Stimulated activated CD8-positive, alpha-beta memory T cell treated with anti-CD3 and anti-CD28 coated beads, Interleukin-15, amount 100 ng/mL, for 48 hours (primary cell): ENCODE data around the gene PTPRD.

Experiments
- DNase-seq, 2 donors: peaks; one replicate each; pipeline ENCODE4 v3.0.0-alpha.2; 2020; ENCODE audit warnings: low read depth in 2 of 2

Gene PTPRD

DNA sequence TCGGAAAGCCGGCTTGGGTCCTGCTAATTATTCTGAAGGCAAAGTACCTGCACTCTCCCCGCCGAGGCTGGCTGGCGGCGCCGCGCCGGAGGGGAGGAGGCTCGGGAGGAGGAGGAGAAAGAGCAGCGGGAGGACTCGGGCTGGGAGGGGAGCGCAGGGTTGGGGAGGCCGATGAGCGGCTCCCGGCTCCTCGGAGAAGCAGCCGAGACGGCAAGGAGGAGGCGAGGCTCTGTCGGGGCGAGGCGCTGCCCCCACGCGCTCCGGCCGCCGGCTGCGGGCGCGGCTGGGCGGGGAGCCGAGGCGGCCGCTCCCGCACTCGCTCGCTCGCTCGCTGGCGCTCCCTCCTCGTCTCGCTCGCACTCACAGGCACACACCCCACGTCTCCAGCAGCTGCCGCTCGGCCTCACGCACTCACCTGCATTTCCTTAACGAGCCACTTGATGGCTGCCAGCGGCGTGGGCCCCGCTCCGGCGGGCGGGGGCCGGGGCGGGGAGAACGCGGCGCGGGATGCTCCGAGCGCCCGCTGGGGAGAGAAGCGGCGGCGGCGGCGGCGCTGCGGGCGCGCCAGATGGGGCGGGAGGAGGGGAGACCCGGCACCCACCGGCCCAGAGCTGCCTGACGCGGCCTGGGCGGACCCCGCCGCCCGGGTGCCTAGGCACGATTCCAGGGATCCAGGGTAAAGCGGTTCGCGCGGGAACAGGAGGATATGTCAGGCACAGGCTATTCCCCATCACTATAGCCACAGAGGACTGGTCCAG is at the start of gene PTPRD:
TSS of gene PTPRD (minus strand) at position 362 of the 758 bp plus-strand sequence.
- DNase-seq: no peak

GRCh38 chr9:10661994-10662393 is 49.2 kb upstream of the PTPRD start:
- no peak for DNase-seq

- no peak for DNase-seq
These were observed 48.6 kb upstream of the PTPRD start for GRCh38 chr9:10661376-10661775.

DNA sequence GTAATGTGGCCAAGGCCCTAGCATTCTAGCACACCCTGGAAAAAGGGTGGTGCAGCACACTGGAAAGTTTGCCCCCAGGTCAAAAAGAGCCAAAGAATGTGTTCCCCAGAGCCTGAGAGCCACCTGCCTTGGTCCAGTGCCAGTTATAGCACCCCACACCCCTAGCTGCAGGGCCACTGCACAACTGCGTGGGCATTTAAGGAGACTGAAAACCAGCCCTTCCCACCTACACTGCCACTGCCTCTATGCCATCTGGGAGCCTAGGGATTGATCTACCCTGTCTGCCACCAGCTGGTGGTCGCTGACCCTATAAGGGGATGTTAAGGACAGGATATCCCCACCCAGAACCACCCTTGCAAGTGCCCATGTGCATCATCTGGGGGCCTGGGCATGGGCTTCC is 38.2 kb upstream of the PTPRD start:
- no peak for DNase-seq

- DNase-seq: no peak
These were observed 36.3 kb upstream of the PTPRD start for GRCh38 chr9:10649076-10649475.

- no peak for DNase-seq
These were observed 21.0 kb upstream of the PTPRD start for GRCh38 chr9:10633785-10634184.

DNA sequence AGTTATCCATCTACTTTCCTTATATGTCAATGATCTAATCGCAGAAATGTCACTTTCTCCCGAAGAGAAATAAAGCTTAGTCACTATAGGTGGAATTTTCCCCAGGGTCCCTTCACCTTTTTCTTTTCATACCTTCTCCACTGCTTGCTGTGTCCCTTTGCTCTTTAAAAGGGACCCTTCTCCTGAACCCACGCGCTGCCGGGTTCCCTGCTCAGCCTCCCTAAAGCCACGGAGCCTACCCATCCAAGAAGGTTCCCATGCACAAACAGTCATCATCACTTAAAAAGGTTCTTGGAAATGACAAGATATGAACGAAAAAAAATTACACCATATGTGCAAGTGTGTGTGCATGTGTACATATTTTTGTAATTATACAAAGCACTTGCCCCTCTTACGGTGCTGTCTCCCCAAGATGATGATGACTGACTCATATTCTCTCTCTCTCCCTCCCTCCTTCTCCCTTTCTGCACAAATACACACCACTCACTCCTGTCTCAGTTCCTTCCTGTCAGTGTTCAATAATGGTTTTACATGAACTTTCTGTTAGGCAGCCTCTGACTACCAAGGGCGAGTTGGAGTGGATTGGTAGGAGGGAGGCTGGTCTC is 1.5 kb upstream of the PTPRD start:
- no peak for DNase-seq

GRCh38 chr9:10613419-10613818 is 617 bp upstream of the PTPRD start:
- no peak for DNase-seq

GRCh38 chr9:10605388-10605787 is 7.4 kb downstream of the PTPRD start:
- no peak for DNase-seq

DNA sequence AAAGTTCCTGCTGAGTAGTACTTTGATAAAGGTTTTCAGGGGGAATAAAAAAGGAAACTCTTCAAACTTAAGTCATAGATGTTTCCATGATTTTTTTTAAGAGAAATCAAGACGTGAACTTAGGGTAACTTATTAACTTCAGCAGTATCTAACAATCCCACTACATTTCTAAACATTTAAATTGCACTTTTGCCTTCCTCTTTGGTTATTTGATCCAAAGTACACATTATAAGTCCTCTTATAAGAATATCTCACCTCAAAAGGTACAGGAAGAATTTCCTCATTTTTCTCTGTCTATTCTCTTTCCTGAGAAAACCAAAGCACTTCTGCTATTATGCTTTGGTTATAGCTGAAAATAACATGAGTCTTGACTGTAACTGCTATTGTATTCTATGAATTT is 7.9 kb downstream of the PTPRD start:
- no peak for DNase-seq

GRCh38 chr9:10597801-10598200 is 15.0 kb downstream of the PTPRD start:
- no peak for DNase-seq

GRCh38 chr9:10594482-10594881 is 18.3 kb downstream of the PTPRD start:
- no peak for DNase-seq

DNA sequence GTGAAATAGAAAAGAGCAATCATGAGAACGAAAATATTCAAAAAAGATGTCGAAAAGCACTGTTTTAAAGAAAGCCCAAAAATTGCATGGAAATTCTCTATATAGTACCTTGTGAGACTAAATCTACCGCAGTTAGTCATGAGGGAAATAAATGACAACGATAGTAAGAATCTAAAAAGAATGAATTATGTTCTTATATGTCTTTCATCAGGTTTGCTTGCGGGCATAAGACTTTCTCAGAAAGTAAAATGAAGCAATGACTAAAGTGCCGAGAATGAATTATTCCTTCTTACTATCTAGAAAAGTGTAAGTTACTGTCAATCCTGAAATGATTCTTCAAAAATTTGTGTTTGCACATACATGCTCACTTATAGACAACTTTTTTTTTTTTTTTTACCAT is 26.4 kb downstream of the PTPRD start:
- no peak for DNase-seq

DNA sequence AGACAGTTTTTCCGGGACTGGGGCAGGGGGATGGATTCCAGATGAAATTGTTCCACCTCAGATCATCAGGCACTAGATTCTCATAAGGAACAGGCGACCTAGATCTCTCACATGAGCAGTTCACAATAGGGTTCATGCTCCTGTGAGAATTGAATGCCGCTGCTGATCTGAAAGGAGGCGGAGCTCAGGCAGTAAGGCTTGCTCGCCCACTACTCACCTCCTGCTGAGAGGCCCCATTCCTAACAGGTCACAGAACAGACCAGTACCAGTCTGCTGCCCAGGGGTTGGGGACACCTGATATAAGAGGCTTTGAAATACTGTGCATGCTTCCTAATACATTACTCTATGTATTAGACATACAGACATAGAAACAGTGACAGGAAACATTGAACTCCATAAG is 41.1 kb downstream of the PTPRD start:
- no peak for DNase-seq

- no peak for DNase-seq
These were observed 46.0 kb downstream of the PTPRD start for GRCh38 chr9:10566848-10567247.

- no peak for DNase-seq
These were observed 50.0 kb downstream of the PTPRD start for GRCh38 chr9:10562581-10563343.

DNA sequence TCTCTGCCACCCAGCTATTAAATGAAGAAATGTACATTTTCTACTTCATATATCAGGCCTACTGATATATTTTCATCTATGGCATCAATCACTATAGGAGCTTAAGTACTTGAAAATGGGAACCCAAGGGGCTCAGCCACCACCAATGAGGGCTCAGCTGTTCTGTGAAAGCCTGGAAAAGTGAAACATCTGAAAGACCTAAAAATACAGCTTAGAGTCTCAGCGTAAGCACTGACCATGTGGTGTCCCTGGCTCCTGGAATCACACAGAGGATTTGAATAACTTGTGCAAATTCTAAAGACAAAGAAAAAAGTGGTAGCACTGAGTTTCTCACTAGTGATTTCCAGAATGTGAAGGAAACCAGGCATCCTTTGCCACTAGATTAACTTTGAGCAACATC is 64.5 kb downstream of the PTPRD start:
- no peak for DNase-seq

- no peak for DNase-seq
These were observed 74.7 kb downstream of the PTPRD start for GRCh38 chr9:10538073-10538472.

GRCh38 chr9:10534850-10535249 is 78.0 kb downstream of the PTPRD start:
- no peak for DNase-seq

GRCh38 chr9:10525972-10526371 is 86.8 kb downstream of the PTPRD start:
- no peak for DNase-seq

- DNase-seq: no peak
These were observed 89.6 kb downstream of the PTPRD start for GRCh38 chr9:10523164-10523563.

DNA sequence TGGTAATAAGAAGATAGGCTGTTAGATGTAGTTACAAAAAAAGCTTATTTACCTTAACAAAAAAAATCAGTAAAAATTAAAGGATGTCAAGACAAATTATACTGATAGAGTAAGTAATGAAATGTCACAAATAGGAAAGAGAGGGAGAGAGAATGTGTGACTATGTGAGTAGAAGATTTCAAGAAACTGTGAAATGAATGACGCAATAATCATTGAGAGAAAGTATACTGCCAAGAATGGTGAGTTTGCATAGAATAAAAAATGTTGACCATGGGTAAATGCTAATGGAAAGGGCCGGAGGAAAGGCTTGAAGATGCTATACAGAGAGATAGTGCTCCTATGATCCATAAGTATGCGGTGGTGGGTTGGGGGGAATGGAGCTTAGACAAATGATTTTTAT is 100.7 kb downstream of the PTPRD start:
- no peak for DNase-seq

DNA sequence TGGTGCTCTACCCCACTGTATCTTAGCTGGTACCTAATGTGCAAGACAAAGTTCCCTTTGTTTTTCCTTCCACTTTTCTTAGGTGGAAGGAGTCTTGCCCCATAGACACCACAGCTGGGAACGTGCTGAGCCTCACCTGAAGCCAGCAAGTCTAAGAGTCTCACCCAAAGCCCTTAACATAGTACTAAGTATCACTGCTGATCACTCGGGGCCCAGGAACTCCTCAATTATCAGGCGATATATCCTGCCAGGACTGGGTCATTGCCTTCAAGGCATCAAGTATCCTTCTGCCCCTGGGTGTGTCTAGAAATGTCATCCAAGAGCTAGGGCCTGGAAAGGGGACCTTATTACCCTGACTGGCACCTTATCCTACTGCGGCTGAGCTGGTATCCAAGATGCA is 123.9 kb downstream of the PTPRD start:
- DNase-seq: no peak
